ENCODE results near the gene FAM120C.

DNA sequence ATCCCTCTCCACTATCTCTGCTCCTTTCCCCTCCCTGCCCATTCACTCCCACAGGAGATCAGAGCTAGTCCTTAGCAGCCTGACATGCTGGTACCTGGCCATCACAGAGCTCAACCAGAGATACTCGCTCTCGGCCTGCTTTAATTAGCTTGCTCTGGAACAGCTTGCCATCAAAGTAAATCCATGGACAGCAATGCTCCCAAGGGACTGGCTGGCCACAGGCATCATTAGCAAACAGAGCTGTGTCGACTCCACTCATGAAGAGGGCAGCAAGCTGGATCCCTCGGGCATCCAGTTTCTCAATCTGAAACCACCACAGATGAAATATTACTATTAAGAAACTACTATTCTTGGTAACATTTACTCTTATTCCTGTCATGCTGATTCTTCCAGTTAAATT lies 95.4 kb downstream of the FAM120C start:
- TF ChIP-seq, protein P1, sequence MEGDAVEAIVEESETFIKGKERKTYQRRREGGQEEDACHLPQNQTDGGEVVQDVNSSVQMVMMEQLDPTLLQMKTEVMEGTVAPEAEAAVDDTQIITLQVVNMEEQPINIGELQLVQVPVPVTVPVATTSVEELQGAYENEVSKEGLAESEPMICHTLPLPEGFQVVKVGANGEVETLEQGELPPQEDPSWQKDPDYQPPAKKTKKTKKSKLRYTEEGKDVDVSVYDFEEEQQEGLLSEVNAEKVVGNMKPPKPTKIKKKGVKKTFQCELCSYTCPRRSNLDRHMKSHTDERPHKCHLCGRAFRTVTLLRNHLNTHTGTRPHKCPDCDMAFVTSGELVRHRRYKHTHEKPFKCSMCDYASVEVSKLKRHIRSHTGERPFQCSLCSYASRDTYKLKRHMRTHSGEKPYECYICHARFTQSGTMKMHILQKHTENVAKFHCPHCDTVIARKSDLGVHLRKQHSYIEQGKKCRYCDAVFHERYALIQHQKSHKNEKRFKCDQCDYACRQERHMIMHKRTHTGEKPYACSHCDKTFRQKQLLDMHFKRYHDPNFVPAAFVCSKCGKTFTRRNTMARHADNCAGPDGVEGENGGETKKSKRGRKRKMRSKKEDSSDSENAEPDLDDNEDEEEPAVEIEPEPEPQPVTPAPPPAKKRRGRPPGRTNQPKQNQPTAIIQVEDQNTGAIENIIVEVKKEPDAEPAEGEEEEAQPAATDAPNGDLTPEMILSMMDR (IDR thresholded peaks at IDR 0.05): no peak
- TF ChIP-seq POLR2A (IDR thresholded peaks at IDR 0.05): no peak
